Measurements from ENCODE around the gene FOXB2.

FOXB2 gene

GRCh38 chr9:77016121-77016525 is 3.3 kb upstream of the FOXB2 start:
- no CpG with 5 or more reads among the region's 37 CpGs for WGBS (ENCODE audit: insufficient coverage, insufficient read length)
- H3K4me1 ChIP-seq (ENCODE audit: control insufficient read depth, insufficient read depth, low read length), result peaks cover 3% of the 10 kb centered on the region
- DNase-seq (ENCODE audit: low read depth, low spot score), result no peak
- no peak overlapping the region for H3K27ac ChIP-seq (ENCODE audit: low read length)
- peak overlapping the region; percentile 35; the same call in 1 of the 2 replicates for H3K4me3 ChIP-seq (ENCODE audit: low read length)
- H3K27me3 ChIP-seq (ENCODE audit: control insufficient read depth, insufficient read depth, low read length), result peaks cover 85% of the 10 kb centered on the region
- H3K9me3 ChIP-seq (ENCODE audit: control insufficient read depth, insufficient read depth, low read length), result no peaks in the 10 kb centered on the region
- H3K36me3 ChIP-seq (ENCODE audit: control insufficient read depth, insufficient read depth, low read length), result no peaks in the 10 kb centered on the region; the same call in 1 of the 2 replicates

- Histone ChIP-seq H3K4me1 (ENCODE audit: control insufficient read depth, insufficient read depth, low read length) (peaks cover 3% of the 10 kb centered on the region), H3K27me3 (ENCODE audit: control insufficient read depth, insufficient read depth, low read length) (peaks cover 90% of the 10 kb centered on the region), H3K9me3 (ENCODE audit: control insufficient read depth, insufficient read depth, low read length) (no peaks in the 10 kb centered on the region), H3K36me3 (ENCODE audit: control insufficient read depth, insufficient read depth, low read length) (no peaks in the 10 kb centered on the region; the same call in 1 of the 2 replicates), H3K4me3 (ENCODE audit: low read length) (peak overlapping the region; percentile 35; the same call in 1 of the 2 replicates), H3K27ac (ENCODE audit: low read length) (no peak overlapping the region)
- no peak for DNase-seq (ENCODE audit: low read depth, low spot score)
- no CpG with 5 or more reads among the region's 47 CpGs for WGBS (ENCODE audit: insufficient coverage, insufficient read length)
These were observed 2.6 kb upstream of the FOXB2 start for GRCh38 chr9:77016526-77017504.

DNA sequence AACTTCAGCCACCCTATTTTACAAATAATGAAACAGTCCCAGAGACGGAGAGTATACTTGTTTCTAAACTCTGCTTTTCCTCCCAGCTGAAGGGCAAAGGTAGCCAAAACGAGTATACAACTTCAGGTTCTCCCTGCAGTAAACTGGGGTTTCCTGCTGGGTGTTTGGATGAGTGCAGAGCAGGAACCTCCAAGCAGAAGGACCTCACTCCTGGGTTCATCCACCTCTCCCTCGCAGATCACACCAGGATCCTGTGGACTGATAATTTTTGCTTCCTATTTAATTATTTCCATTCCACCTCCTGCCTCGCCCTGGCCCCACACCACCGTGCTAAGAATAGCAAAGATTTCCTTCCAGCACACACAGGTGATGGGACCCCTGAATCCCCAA is 2.0 kb upstream of the FOXB2 start:
- no CpG with 5 or more reads among the region's 5 CpGs for WGBS (ENCODE audit: insufficient coverage, insufficient read length)
- Histone ChIP-seq H3K36me3 (ENCODE audit: control insufficient read depth, insufficient read depth, low read length) (no peaks in the 10 kb centered on the region; the same call in 1 of the 2 replicates), H3K27me3 (ENCODE audit: control insufficient read depth, insufficient read depth, low read length) (peaks cover 92% of the 10 kb centered on the region), H3K27ac (ENCODE audit: low read length) (no peak overlapping the region), H3K4me1 (ENCODE audit: control insufficient read depth, insufficient read depth, low read length) (peaks cover 3% of the 10 kb centered on the region), H3K9me3 (ENCODE audit: control insufficient read depth, insufficient read depth, low read length) (no peaks in the 10 kb centered on the region), H3K4me3 (ENCODE audit: low read length) (no peak overlapping the region)
- no peak for DNase-seq (ENCODE audit: low read depth, low spot score)

DNA sequence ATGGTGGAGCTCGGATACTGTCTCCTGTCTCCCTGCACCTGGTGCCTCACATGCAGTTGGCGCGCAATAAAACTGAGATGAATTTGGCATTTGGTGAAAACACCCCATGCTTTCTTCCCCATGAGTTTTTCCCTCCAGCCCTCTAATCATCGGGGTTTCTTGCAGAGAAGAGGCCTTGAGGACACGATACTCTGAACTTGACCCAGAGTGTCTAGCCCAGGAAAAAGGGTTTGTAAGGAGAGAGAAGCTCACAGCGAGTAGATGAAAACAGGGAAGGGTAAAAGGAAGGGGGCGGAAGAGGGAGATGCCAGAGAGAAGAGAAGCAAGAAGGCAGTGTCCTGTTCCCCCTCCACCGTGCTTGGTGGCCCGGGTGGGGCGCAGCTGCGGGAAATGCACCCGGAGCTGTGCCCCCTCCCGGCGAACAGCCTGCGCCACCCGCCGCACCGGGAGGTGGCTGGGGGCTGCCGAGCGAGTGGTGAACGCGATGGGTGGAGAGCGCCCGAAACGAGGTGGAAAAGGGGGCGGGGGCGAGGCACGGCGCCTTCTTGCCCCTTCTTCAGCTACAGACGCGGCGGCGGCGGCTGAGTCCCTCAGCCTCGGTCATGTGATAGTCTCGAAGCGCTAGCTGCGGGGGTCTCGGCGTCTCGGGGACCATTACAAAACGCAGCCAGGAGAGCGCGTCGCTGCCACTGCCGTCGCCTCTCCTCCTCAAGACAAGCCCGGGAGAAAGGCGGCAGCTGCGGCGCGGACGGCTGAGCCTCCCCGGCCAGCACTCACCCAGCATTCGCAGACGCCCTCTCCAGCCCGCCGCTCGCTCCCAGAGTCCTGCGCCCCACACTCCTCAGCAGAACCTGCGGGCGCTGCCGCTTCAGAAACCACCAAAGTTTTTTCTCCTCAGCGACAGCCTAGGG is 1.1 kb upstream of the FOXB2 start:
- Histone ChIP-seq H3K9me3 (ENCODE audit: control insufficient read depth, insufficient read depth, low read length) (no peaks in the 10 kb centered on the region), H3K27me3 (ENCODE audit: control insufficient read depth, insufficient read depth, low read length) (peaks cover 92% of the 10 kb centered on the region), H3K4me1 (ENCODE audit: control insufficient read depth, insufficient read depth, low read length) (peaks cover 3% of the 10 kb centered on the region), H3K36me3 (ENCODE audit: control insufficient read depth, insufficient read depth, low read length) (no peaks in the 10 kb centered on the region; the same call in 1 of the 2 replicates), H3K27ac (ENCODE audit: low read length) (no peak overlapping the region), H3K4me3 (ENCODE audit: low read length) (peak overlapping the region; percentile 44; the same call in 1 of the 2 replicates)
- DNase-seq (ENCODE audit: low read depth, low spot score), result no peak
- WGBS (ENCODE audit: insufficient coverage, insufficient read length), result no CpG with 5 or more reads among the region's 64 CpGs

DNA sequence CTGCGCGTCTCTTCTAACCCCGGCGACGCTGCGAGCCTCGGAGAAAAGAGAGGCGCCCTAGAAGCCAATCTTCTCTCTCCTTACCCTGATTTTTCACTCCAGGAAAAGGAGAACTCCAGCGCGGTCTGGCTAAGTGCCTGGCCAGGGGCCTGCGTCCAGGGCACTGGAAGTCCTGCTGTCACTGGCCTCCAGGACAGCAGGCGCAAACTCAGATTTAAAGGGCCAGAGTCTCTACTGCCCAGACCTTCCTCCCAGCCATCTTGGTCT is 553 bp upstream of the FOXB2 start:
- H3K4me1 ChIP-seq (ENCODE audit: control insufficient read depth, insufficient read depth, low read length), result peaks cover under 1% of the 10 kb centered on the region
- no CpG with 5 or more reads among the region's 12 CpGs for WGBS (ENCODE audit: insufficient coverage, insufficient read length)
- no peaks in the 10 kb centered on the region for H3K9me3 ChIP-seq (ENCODE audit: control insufficient read depth, insufficient read depth, low read length)
- peak overlapping the region; percentile 44; the same call in 1 of the 2 replicates for H3K4me3 ChIP-seq (ENCODE audit: low read length)
- peaks cover 86% of the 10 kb centered on the region for H3K27me3 ChIP-seq (ENCODE audit: control insufficient read depth, insufficient read depth, low read length)
- no peak overlapping the region for H3K27ac ChIP-seq (ENCODE audit: low read length)
- DNase-seq (ENCODE audit: low read depth, low spot score), result no peak
- H3K36me3 ChIP-seq (ENCODE audit: control insufficient read depth, insufficient read depth, low read length), result no peaks in the 10 kb centered on the region; the same call in 1 of the 2 replicates

DNA sequence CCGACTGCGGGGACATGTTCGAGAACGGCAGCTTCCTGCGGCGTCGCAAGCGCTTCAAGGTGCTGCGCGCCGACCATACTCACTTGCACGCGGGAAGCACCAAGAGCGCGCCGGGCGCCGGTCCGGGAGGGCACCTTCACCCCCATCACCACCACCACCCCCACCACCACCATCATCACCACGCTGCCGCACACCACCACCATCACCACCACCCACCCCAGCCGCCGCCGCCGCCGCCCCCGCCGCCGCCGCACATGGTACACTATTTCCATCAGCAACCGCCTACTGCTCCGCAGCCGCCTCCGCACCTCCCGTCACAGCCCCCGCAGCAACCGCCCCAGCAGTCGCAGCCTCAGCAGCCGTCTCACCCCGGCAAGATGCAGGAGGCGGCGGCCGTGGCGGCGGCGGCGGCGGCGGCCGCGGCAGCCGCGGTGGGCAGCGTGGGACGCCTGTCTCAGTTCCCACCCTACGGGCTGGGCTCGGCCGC is 514 bp downstream of the FOXB2 start:
- Histone ChIP-seq H3K36me3 (ENCODE audit: control insufficient read depth, insufficient read depth, low read length) (no peaks in the 10 kb centered on the region), H3K4me3 (ENCODE audit: low read length) (peak overlapping the region; percentile 6; the same call in 1 of the 2 replicates), H3K27ac (ENCODE audit: low read length) (no peak overlapping the region), H3K4me1 (ENCODE audit: control insufficient read depth, insufficient read depth, low read length) (no peaks in the 10 kb centered on the region; the same call in none of the 2 replicates), H3K9me3 (ENCODE audit: control insufficient read depth, insufficient read depth, low read length) (no peaks in the 10 kb centered on the region), H3K27me3 (ENCODE audit: control insufficient read depth, insufficient read depth, low read length) (peaks cover 75% of the 10 kb centered on the region)
- no peak for DNase-seq (ENCODE audit: low read depth, low spot score)
- WGBS (ENCODE audit: insufficient coverage, insufficient read length), result no CpG with 5 or more reads among the region's 58 CpGs

DNA sequence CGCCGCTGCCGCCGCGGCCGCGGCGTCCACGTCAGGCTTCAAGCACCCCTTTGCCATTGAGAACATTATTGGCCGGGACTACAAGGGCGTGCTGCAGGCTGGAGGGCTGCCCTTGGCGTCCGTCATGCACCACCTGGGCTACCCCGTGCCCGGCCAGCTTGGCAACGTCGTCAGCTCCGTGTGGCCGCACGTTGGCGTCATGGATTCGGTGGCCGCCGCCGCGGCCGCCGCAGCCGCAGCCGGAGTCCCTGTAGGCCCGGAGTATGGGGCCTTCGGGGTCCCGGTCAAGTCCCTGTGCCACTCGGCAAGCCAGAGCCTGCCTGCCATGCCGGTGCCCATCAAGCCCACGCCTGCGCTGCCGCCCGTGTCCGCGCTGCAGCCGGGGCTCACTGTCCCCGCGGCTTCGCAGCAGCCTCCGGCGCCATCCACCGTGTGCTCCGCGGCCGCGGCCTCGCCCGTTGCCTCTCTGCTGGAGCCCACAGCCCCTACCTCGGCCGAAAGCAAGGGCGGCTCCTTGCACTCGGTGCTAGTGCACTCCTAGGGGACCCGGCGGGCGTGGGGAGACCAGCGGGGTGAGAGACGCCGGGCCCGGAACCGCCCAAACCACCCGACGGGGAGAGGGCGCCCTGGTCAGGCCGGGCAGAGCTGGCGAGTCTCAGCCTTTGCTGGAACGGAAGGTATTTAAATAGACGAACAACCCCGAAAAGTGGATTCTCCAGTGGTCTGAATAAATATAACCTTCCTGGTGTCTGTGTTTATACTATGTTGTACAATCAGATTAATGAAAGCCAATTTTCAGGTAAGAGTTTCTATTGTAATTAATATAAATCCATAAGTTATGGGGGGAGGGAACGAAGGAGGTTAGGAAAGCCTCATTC is 1.2 kb downstream of the FOXB2 start:
- no peak for DNase-seq (ENCODE audit: low read depth, low spot score)
- Histone ChIP-seq H3K4me1 (ENCODE audit: control insufficient read depth, insufficient read depth, low read length) (no peaks in the 10 kb centered on the region; the same call in 1 of the 2 replicates), H3K27me3 (ENCODE audit: control insufficient read depth, insufficient read depth, low read length) (peaks cover 69% of the 10 kb centered on the region), H3K4me3 (ENCODE audit: low read length) (peak overlapping the region; percentile 17; the same call in 1 of the 2 replicates), H3K27ac (ENCODE audit: low read length) (no peak overlapping the region), H3K9me3 (ENCODE audit: control insufficient read depth, insufficient read depth, low read length) (no peaks in the 10 kb centered on the region), H3K36me3 (ENCODE audit: control insufficient read depth, insufficient read depth, low read length) (no peaks in the 10 kb centered on the region)
- WGBS (ENCODE audit: insufficient coverage, insufficient read length), result no CpG with 5 or more reads among the region's 75 CpGs

DNA sequence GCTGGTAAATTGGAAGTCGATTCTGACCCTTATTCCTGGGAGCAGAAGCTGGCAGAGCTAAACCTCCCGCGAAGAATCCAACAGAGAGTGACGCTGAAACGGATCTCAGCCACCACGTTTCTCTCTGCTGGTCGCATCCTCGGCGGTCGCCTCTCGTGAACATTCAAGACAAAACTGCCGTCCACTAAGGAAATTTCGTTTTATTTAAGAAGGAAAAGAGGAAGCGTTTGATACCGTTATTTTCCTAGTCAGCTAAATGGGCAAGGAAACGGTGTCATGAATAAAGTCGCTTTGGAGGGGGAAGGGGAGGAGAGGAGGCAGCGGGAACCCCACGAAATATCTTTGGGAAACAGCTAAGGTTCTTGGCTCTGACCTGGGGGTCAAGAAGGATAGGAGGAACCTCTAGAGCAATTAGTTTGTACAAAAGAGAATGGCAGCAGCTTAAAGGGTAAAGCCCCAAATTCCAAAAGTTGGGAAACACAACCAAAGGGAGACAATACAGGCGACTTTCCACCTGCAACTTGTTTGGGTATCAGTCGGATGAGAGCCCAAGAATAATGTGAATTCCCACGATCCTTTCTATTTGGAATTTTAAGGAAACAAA is 1.9 kb downstream of the FOXB2 start:
- Histone ChIP-seq H3K4me3 (ENCODE audit: low read length) (no peak overlapping the region), H3K36me3 (ENCODE audit: control insufficient read depth, insufficient read depth, low read length) (no peaks in the 10 kb centered on the region), H3K27ac (ENCODE audit: low read length) (no peak overlapping the region), H3K4me1 (ENCODE audit: control insufficient read depth, insufficient read depth, low read length) (no peaks in the 10 kb centered on the region; the same call in 1 of the 2 replicates), H3K27me3 (ENCODE audit: control insufficient read depth, insufficient read depth, low read length) (peaks cover 62% of the 10 kb centered on the region), H3K9me3 (ENCODE audit: control insufficient read depth, insufficient read depth, low read length) (no peaks in the 10 kb centered on the region)
- DNase-seq (ENCODE audit: low read depth, low spot score), result no peak
- WGBS (ENCODE audit: insufficient coverage, insufficient read length), result no CpG with 5 or more reads among the region's 22 CpGs

DNA sequence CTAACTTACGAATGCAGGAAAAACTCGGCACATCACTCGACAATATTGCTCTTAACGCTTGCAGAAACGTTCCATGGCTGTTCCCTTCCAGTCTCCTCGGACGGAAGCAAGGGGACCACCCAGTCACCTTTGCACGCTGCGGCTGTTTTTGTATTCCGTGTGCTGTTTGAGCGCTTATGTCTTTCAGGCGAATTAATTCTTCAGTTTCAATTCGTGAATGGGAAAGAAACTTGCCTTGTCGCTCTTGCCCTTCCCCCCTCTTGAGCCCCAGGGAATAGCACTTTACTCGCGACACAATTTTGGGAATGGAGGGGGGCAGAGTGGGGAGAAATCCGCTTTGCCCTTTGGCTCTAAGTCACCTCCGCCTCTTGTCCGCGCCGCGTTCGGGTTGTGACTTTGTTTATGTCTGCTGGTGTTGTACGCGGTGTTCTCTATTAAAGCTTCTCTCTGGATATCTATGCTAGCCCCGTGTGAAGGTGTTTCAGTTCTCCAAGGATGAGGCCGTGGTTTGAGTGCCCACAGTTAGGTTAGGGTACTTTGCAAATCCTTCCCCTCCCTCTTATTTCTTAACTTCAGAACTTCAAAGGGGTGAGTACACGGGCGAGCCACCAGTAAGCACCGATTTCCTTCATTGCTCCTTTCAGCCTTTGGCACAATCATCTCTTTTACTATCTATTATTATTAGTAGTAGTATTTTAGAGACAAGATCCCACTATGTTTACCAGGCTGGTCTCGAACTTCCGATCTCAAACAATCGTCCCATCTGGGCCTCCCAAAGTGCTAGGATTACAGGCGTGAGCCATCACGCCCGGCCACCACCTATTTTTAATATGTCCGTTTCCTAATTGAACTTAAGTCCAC is 2.7 kb downstream of the FOXB2 start:
- Histone ChIP-seq H3K4me1 (ENCODE audit: control insufficient read depth, insufficient read depth, low read length) (no peaks in the 10 kb centered on the region; the same call in 1 of the 2 replicates), H3K36me3 (ENCODE audit: control insufficient read depth, insufficient read depth, low read length) (no peaks in the 10 kb centered on the region), H3K27ac (ENCODE audit: low read length) (no peak overlapping the region), H3K4me3 (ENCODE audit: low read length) (no peak overlapping the region), H3K27me3 (ENCODE audit: control insufficient read depth, insufficient read depth, low read length) (peaks cover 55% of the 10 kb centered on the region), H3K9me3 (ENCODE audit: control insufficient read depth, insufficient read depth, low read length) (no peaks in the 10 kb centered on the region)
- no CpG with 5 or more reads among the region's 37 CpGs for WGBS (ENCODE audit: insufficient coverage, insufficient read length)
- no peak for DNase-seq (ENCODE audit: low read depth, low spot score)

Data from iPS DF 6.9 (cell line).